ENCODE data around the gene SARNP.
"Not testable (repeated sequence)": the region's sequence is repeated elsewhere in the genome, so short reads cannot be mapped to it uniquely, and the experiment has no call there.

SARNP gene

GRCh38 chr12:55839345-55840140 lies 22.0 kb upstream of the SARNP start:
- no peak for FAIRE-seq
- no peak for TF ChIP-seq CTCF (IDR thresholded peaks at IDR 0.05; ENCODE audit: insufficient read depth, missing control alignments)
- DNase-seq (ENCODE audit: insufficient read length, low spot score): no peak

- no peak for DNase-seq (ENCODE audit: insufficient read length, low spot score)
- no peak for FAIRE-seq
- no peak for TF ChIP-seq CTCF (IDR thresholded peaks at IDR 0.05; ENCODE audit: insufficient read depth, missing control alignments)
Observed at GRCh38 chr12:55838361-55838760, 20.8 kb upstream of the SARNP start.

- DNase-seq (ENCODE audit: insufficient read length, low spot score); FAIRE-seq: not testable (repeated sequence)
Observed at GRCh38 chr12:55834400-55834799, 16.9 kb upstream of the SARNP start.

- FAIRE-seq (no peak), DNase-seq (ENCODE audit: insufficient read length, low spot score) (no peak)
- no peak for TF ChIP-seq CTCF (IDR thresholded peaks at IDR 0.05; ENCODE audit: insufficient read depth, missing control alignments)
Observed at GRCh38 chr12:55833056-55833455, 15.5 kb upstream of the SARNP start.

GRCh38 chr12:55831447-55831815 lies 13.9 kb upstream of the SARNP start:
- no peak for DNase-seq (ENCODE audit: insufficient read length, low spot score)
- TF ChIP-seq CTCF (IDR thresholded peaks at IDR 0.05; ENCODE audit: insufficient read depth, missing control alignments): no peak
- no peak for FAIRE-seq

GRCh38 chr12:55830601-55831446 lies 13.3 kb upstream of the SARNP start:
- DNase-seq (ENCODE audit: insufficient read length, low spot score): peak; percentile 59
- no peak for TF ChIP-seq CTCF (IDR thresholded peaks at IDR 0.05; ENCODE audit: insufficient read depth, missing control alignments)
- FAIRE-seq: no peak

GRCh38 chr12:55829967-55830600 lies 12.6 kb upstream of the SARNP start:
- TF ChIP-seq CTCF (IDR thresholded peaks at IDR 0.05; ENCODE audit: insufficient read depth, missing control alignments): peak; percentile 15
- no peak for DNase-seq (ENCODE audit: insufficient read length, low spot score)
- no peak for FAIRE-seq
